Upper lobe of right lung (tissue), 1 donor: Measurements from ENCODE around the gene SHANK1. TPM values are rescaled to one million over a fixed set of nuclear protein-coding genes. Genes with fewer than 3 reads are reported as not detected.

Experiments used
- ATAC-seq: fragments of 200-7000 bp; cut with Tn5 transposase; one replicate; pipeline ENCODE4 v1.9.1; 2020; ENCODE audit warnings: mild to moderate bottlenecking, moderate library complexity
- DNase-seq: peaks from one replicate; pipeline ENCODE4 v3.0.0-alpha.2; 2020
- H3K27ac ChIP-seq: fragments of 200-600 bp; one replicate; pipeline ENCODE4 v1.8.0; 2022
- H3K27me3 ChIP-seq: fragments of 200-600 bp; one replicate; pipeline ENCODE4 v1.8.0; 2022; ENCODE audit warnings: mild to moderate bottlenecking
- H3K36me3 ChIP-seq: fragments of 200-600 bp; one replicate; pipeline ENCODE4 v1.8.0; 2022
- H3K4me1 ChIP-seq: fragments of 200-600 bp; one replicate; pipeline ENCODE4 v1.8.0; 2022
- H3K4me3 ChIP-seq: fragments of 200-600 bp; one replicate; pipeline ENCODE4 v1.8.0; 2022; ENCODE audit warnings: mild to moderate bottlenecking
- H3K9me3 ChIP-seq: fragments of 200-600 bp; one replicate; pipeline ENCODE4 v1.8.0; 2022
- intact Hi-C: fragments of 100-400 bp; cut with DNase I; formaldehyde crosslinking; loops from one replicate; pipeline ENCODE4 v1.11.0; 2022
- total RNA-seq: library from RNA; stranded (reverse); fragmentation: NEBNext Ultra II Directional; extraction: Animal tissue kit (Norgen Biotek cat#: 25700); gene quantifications from one replicate; pipeline ENCODE4 v1.2.1, GENCODE V29; 2021
- TF ChIP-seq, protein P1 (sequence below): fragments of 200-600 bp; IDR thresholded peaks from one replicate; pipeline ENCODE4 v1.8.0; 2022; ENCODE audit warnings: antibody characterized with exemption
- donor health status: DM: no; HTN: yes; CAD: no; lungs with severe emphysema.

SHANK1 gene
- total RNA-seq, 1 donor from 2014 or later, result 0.35 TPM

DNA sequence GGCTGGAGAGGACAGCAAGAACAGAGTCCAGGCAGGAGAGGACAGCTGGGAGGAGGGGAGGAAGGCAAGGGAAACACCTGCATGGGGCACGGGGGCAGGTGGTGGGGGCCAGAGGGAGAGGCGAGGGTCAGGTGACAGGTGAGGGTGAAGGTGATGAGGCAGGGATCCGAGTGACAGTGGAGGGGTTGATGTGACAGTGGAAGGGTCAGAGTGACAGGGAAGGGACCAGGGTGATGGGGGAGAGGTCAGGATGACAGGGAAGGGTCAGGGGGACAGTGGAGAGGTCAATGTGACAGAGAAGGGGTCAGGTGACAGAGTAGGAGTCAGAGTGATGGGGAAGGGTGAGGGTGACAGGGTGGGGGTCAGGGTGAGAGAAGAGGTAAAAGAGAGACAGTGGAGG lies 41.3 kb downstream of the SHANK1 start:
- DNase-seq (no peak), ATAC-seq (no peak)
- no peaks in the 10 kb centered on the region for H3K4me1 ChIP-seq
- H3K9me3 ChIP-seq, result no peaks in the 10 kb centered on the region
- no peak overlapping the region for H3K4me3 ChIP-seq
- no peak overlapping the region for H3K27ac ChIP-seq
- intact Hi-C loops, result no loop called here
- H3K27me3 ChIP-seq, result peaks cover 4% of the 10 kb centered on the region
- TF ChIP-seq, protein P1, sequence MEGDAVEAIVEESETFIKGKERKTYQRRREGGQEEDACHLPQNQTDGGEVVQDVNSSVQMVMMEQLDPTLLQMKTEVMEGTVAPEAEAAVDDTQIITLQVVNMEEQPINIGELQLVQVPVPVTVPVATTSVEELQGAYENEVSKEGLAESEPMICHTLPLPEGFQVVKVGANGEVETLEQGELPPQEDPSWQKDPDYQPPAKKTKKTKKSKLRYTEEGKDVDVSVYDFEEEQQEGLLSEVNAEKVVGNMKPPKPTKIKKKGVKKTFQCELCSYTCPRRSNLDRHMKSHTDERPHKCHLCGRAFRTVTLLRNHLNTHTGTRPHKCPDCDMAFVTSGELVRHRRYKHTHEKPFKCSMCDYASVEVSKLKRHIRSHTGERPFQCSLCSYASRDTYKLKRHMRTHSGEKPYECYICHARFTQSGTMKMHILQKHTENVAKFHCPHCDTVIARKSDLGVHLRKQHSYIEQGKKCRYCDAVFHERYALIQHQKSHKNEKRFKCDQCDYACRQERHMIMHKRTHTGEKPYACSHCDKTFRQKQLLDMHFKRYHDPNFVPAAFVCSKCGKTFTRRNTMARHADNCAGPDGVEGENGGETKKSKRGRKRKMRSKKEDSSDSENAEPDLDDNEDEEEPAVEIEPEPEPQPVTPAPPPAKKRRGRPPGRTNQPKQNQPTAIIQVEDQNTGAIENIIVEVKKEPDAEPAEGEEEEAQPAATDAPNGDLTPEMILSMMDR, result no peak
- H3K36me3 ChIP-seq, result no peaks in the 10 kb centered on the region

DNA sequence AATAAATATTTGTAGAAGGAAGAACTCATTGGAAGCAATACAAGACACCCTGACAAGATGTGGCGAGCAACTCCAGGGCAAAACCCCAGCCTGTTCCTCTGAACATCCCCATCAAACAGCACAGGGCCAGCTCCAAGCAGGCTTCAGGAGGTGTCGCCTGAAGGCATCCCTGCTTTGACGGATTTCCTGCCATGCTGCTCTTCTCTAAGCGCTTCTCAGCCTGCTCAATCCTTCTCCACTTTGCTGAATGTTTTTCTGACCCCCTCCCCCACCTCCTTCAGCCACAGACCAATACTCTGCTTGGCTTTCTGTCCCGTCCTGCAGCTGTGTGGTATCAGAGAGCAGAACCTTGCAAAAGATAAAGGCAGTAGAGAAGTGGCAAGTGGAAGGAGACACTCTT lies 42.0 kb downstream of the SHANK1 start:
- no peak overlapping the region for H3K27ac ChIP-seq
- H3K36me3 ChIP-seq, result no peaks in the 10 kb centered on the region
- no peaks in the 10 kb centered on the region for H3K9me3 ChIP-seq
- H3K27me3 ChIP-seq, result peaks cover 4% of the 10 kb centered on the region
- no peak overlapping the region for H3K4me3 ChIP-seq
- TF ChIP-seq, protein P1, result no peak
- no peak for ATAC-seq
- no peaks in the 10 kb centered on the region for H3K4me1 ChIP-seq
- DNase-seq, result no peak
- intact Hi-C loops, result no loop called here

DNA sequence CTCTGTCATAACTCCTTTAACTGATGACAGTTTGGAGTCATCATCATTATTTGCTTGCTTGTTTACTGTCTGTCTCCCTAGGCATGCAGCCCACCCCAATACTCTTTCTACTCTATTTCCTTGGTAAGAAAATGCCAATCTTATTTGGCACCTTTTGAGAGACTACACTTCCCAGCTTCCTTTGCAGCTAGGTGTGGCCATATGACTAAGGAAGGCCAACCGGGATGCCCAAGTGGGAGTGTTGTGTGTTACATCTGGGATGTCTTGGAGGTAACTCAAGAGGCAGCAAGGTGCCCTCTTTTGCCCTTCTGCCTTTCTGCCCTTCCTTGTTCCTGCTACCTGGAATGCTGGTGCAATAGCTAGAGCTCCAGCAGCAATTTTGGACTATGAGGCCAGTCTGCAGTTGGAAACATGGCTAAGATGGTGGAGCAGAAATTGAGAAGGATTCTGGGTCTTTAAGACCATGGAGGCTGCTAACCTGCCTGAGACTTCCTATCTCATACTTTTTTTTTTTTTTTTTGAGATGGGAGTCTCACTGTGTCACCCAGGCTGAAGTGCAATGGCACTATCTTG lies 42.9 kb downstream of the SHANK1 start:
- Histone ChIP-seq H3K36me3 (no peaks in the 10 kb centered on the region), H3K27ac (no peak overlapping the region), H3K27me3 (peaks cover 4% of the 10 kb centered on the region), H3K9me3 (no peaks in the 10 kb centered on the region), H3K4me1 (no peaks in the 10 kb centered on the region), H3K4me3 (no peak overlapping the region)
- ATAC-seq, result no peak
- TF ChIP-seq, protein P1, result no peak
- intact Hi-C loops, result no loop called here
- no peak for DNase-seq

DNA sequence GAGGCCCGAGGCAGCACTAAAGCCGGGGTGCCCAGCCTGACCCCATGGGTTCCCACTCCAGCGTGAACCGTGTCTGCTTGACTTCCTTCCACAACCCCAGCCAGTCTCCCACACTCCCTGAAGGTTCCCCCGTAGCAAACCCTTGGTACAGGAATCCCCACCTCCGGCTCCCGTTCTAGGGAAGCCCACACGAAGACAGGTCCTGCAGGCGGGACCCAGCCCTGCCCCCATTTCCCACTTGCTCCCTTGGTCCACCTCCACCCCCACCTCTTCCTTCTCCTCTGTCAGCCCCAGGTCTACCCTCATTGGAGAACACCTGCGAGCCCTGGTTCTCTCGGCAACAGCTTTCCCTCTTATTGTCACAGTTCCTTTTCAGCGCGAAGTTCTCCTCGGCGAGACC lies 46.5 kb downstream of the SHANK1 start:
- H3K4me3 ChIP-seq, result no peak overlapping the region
- no peak for ATAC-seq

DNA sequence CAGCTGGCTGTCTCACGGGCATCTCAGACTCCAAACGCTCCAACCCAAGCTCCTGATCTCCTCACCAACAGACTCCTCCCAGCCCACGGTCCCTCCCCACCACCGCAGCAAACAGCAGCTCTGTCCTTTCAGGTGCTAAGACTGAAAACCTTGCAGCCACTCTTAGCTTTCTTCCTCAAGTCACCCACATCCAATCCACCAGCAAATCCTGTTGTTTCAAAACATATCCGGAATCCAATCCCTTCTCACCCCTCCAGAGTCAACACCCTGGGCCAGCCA lies 49.6 kb downstream of the SHANK1 start:
- Histone ChIP-seq H3K4me3 (no peak overlapping the region), H3K27me3 (peaks cover 46% of the 10 kb centered on the region), H3K27ac (no peak overlapping the region), H3K9me3 (no peaks in the 10 kb centered on the region), H3K36me3 (no peaks in the 10 kb centered on the region), H3K4me1 (no peaks in the 10 kb centered on the region)
- ATAC-seq (no peak), DNase-seq (no peak)
- TF ChIP-seq, protein P1, result no peak
- intact Hi-C loops, result no loop called here

More for the DNA sequence above, 46.5 kb downstream of the SHANK1 start:
- Histone ChIP-seq H3K4me1 (no peaks in the 10 kb centered on the region), H3K27ac (no peak overlapping the region), H3K27me3 (peaks cover 20% of the 10 kb centered on the region), H3K9me3 (no peaks in the 10 kb centered on the region), H3K36me3 (no peaks in the 10 kb centered on the region)
- TF ChIP-seq, protein P1, result no peak
- intact Hi-C loops, result no loop called here
- no peak for DNase-seq
